Upper lobe of right lung (tissue), 1 donor: ENCODE measurements around the gene LZTS2. TPM values are rescaled to one million over a fixed set of nuclear protein-coding genes. Genes with fewer than 3 reads are reported as not detected.

ENCODE experiments used
- ATAC-seq: fragments of 200-7000 bp; cut with Tn5 transposase; one replicate; pipeline ENCODE4 v1.9.1; 2020; ENCODE audit warnings: mild to moderate bottlenecking, moderate library complexity
- DNase-seq: peaks from one replicate; pipeline ENCODE4 v3.0.0-alpha.2; 2020
- H3K27ac ChIP-seq: fragments of 200-600 bp; one replicate; pipeline ENCODE4 v1.8.0; 2022
- H3K27me3 ChIP-seq: fragments of 200-600 bp; one replicate; pipeline ENCODE4 v1.8.0; 2022; ENCODE audit warnings: mild to moderate bottlenecking
- H3K36me3 ChIP-seq: fragments of 200-600 bp; one replicate; pipeline ENCODE4 v1.8.0; 2022
- H3K4me1 ChIP-seq: fragments of 200-600 bp; one replicate; pipeline ENCODE4 v1.8.0; 2022
- H3K4me3 ChIP-seq: fragments of 200-600 bp; one replicate; pipeline ENCODE4 v1.8.0; 2022; ENCODE audit warnings: mild to moderate bottlenecking
- H3K9me3 ChIP-seq: fragments of 200-600 bp; one replicate; pipeline ENCODE4 v1.8.0; 2022
- intact Hi-C: fragments of 100-400 bp; cut with DNase I; formaldehyde crosslinking; loops from one replicate; pipeline ENCODE4 v1.11.0; 2022
- total RNA-seq: library from RNA; stranded (reverse); fragmentation: NEBNext Ultra II Directional; extraction: Animal tissue kit (Norgen Biotek cat#: 25700); gene quantifications from one replicate; pipeline ENCODE4 v1.2.1, GENCODE V29; 2021
- TF ChIP-seq, protein P1 (sequence below): fragments of 200-600 bp; IDR thresholded peaks from one replicate; pipeline ENCODE4 v1.8.0; 2022; ENCODE audit warnings: antibody characterized with exemption
- donor health status: DM: no; HTN: yes; CAD: no; lungs with severe emphysema.

Gene LZTS2
- total RNA-seq, 1 donor from 2014 or later: 50.0 TPM

DNA sequence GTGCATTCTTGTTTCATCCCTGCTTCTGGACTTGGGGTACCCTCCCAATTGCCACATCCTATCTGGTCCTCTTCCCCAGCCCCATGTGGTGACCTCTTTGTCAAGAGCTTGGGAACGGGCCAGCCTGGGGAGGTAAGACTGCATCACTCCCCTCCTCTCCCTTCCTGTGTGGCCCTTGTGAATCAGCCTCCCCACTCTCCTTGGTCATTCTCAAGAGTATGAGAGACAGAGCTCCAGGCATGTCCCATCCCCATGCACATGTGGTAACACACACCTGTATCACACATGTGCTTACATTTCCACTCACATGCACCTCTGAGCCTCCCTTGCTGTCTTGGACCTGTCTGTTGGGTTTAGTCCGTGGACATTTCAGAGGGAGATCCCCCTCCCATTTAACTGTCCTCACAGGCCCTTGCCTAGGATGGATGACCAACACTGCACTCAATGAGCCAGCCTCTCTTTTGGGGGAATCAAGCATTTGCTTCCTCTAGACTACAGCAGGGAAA is 14.9 kb upstream of the LZTS2 start:
- Histone ChIP-seq H3K4me3 (no peak overlapping the region), H3K36me3 (peaks cover 44% of the 10 kb centered on the region), H3K27ac (no peak overlapping the region), H3K4me1 (peaks cover 21% of the 10 kb centered on the region), H3K27me3 (no peaks in the 10 kb centered on the region), H3K9me3 (no peaks in the 10 kb centered on the region)
- ATAC-seq (no peak), DNase-seq (no peak)
- intact Hi-C loops: no loop called here
- TF ChIP-seq, protein P1, sequence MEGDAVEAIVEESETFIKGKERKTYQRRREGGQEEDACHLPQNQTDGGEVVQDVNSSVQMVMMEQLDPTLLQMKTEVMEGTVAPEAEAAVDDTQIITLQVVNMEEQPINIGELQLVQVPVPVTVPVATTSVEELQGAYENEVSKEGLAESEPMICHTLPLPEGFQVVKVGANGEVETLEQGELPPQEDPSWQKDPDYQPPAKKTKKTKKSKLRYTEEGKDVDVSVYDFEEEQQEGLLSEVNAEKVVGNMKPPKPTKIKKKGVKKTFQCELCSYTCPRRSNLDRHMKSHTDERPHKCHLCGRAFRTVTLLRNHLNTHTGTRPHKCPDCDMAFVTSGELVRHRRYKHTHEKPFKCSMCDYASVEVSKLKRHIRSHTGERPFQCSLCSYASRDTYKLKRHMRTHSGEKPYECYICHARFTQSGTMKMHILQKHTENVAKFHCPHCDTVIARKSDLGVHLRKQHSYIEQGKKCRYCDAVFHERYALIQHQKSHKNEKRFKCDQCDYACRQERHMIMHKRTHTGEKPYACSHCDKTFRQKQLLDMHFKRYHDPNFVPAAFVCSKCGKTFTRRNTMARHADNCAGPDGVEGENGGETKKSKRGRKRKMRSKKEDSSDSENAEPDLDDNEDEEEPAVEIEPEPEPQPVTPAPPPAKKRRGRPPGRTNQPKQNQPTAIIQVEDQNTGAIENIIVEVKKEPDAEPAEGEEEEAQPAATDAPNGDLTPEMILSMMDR: no peak

- DNase-seq (no peak), ATAC-seq (no peak)
- Histone ChIP-seq H3K27ac (no peak overlapping the region), H3K27me3 (no peaks in the 10 kb centered on the region), H3K4me3 (no peak overlapping the region), H3K4me1 (peaks cover 21% of the 10 kb centered on the region), H3K36me3 (peaks cover 39% of the 10 kb centered on the region), H3K9me3 (no peaks in the 10 kb centered on the region)
- intact Hi-C loops: no loop called here
- TF ChIP-seq, protein P1: no peak
These were observed 14.3 kb upstream of the LZTS2 start for GRCh38 chr10:100985336-100985735.

DNA sequence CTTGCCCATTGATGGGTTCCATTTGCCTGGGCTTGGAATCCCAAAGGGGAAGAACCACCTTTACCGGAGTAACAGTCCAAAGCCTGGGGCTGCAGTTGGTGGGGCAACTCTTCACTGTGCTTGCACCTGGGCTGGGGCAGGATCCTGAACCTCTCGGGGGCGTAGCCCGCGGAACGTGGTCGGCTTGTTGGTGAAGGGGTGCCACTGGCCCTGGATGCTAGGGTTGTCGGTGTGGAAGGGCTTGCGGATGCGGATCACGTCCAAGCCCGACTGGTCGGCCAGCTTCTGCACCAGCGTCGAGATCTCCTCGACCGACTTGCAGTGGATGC is 13.0 kb upstream of the LZTS2 start:
- intact Hi-C loops: no loop called here
- TF ChIP-seq, protein P1: no peak

DNA sequence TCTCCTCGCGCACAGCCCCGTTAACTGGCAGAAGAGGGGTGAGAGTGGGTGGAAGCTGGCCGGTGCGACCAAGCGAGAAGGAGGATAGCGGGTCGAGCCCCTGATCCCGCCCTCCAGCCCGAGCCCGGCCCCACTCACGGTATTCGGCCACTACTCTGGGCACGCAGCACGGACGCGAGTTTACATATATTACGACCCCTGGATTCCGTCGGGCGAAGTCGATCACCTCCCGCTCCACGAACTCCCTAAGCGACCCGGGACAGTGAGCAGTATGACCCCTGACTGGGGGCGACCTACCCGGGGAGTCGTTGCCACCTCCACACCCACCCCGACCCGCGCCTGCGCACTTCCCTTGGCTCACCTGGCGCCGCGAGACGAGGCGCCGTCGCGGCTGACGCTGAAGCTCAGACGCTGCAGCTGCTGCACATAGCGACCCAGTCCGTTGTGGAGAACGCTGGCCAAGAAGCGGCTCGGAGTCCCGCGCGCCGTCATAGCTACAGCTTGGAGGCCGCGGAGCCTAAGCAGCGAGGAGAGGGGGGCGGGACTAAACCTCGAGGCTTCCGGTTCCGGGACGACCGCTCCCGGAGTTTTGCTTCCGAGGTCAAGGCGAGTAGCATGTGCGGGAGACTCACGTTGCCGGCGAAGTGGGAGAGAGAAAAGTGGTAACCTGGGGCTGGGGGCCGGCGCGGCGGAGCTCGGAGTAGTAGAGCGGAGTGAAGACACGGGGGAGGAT is 12.5 kb upstream of the LZTS2 start, which contains the start of the genes MRPL43 and TWNK:
Gene MRPL43, minus strand, starts transcription at position 546 of the 733 bp plus-strand sequence. Its CDS starts 54 bp downstream, at position 492.
Gene TWNK, plus strand, starts transcription at position 592 of the 733 bp plus-strand sequence. CDS start 668 bp downstream, outside the sequence.
- TF ChIP-seq, protein P1: no peak
- peaks cover 21% of the 10 kb centered on the region for H3K4me1 ChIP-seq
- H3K27me3 ChIP-seq: no peaks in the 10 kb centered on the region
- peak within 1 kb of the TSS; percentile 71 for H3K27ac ChIP-seq
- DNase-seq (peak; percentile 92), ATAC-seq (peak; percentile 94)
- H3K36me3 ChIP-seq: peaks cover 40% of the 10 kb centered on the region
- H3K9me3 ChIP-seq: no peaks in the 10 kb centered on the region
- peak within 1 kb of the TSS; percentile 76 for H3K4me3 ChIP-seq
- intact Hi-C loops: no loop called here

More for the DNA sequence above, 13.0 kb upstream of the LZTS2 start:
- no peak for DNase-seq
- H3K4me3 ChIP-seq: peak overlapping the region; percentile 76
- H3K4me1 ChIP-seq: peaks cover 21% of the 10 kb centered on the region
- no peaks in the 10 kb centered on the region for H3K27me3 ChIP-seq
- no peak for ATAC-seq
- peaks cover 40% of the 10 kb centered on the region for H3K36me3 ChIP-seq
- no peaks in the 10 kb centered on the region for H3K9me3 ChIP-seq
- peak overlapping the region; percentile 71 for H3K27ac ChIP-seq

DNA sequence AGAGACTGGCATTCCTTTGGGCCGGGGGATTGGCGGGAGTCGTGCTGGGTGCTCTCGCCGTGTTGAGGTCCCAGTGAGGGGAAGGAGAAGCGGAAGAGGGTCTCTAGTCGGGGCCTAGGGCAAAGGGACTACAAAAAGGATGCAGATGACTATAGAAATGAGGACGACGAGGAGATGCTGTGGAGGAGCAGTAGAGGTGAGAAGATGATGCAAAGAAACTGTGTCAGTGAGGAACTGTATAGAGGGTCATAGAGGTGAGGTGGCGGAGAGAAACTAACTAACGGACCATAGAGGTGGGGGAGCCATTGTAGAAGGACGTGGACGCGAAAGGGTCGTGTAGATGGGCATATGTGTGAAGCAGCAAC is 11.9 kb upstream of the LZTS2 start:
- intact Hi-C loops: no loop called here
- TF ChIP-seq, protein P1: no peak
- Histone ChIP-seq H3K27ac (peak overlapping the region; percentile 71), H3K4me1 (peaks cover 21% of the 10 kb centered on the region), H3K9me3 (no peaks in the 10 kb centered on the region), H3K4me3 (peak overlapping the region; percentile 76), H3K27me3 (no peaks in the 10 kb centered on the region), H3K36me3 (peaks cover 40% of the 10 kb centered on the region)
- DNase-seq (no peak), ATAC-seq (no peak)
